ENCODE data around the gene KLHL29. TPM values are rescaled to one million over a fixed set of nuclear protein-coding genes. Genes with fewer than 3 reads are reported as not detected.

The KLHL29 gene
- total and polyA plus RNA-seq, 2 donors (not counting 3 experiments of a cell fraction or from before 2014, with no cell fraction given) = 4.6 to 12.7 TPM

DNA sequence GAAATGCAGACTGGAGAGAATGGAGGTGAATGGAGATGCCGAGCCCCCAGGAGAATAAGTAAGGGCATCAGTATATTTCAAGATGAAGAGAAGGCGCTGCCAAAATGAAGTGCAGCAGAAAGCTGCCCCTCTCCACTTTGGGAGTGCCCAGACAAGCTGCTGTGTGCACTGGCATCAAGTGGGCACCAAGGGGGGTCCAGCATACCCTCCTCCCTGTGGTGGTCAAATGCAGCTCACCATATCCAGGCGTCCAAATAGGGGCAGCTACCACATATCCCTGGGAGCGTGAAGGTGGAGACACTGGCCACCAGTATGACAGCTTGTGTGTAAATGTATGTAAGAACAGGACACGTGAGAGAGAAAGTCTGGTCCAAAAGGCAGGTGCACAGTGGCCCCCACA, 236.6 kb downstream of the KLHL29 start:
- no peak for TF ChIP-seq POLR2A (IDR thresholded peaks at IDR 0.05; ENCODE audit: low read depth, low read length)
- TF ChIP-seq MYC (IDR thresholded peaks at IDR 0.05; ENCODE audit: low read depth, low read length) = no peak
- no peak for TF ChIP-seq FOS (IDR thresholded peaks at IDR 0.05; ENCODE audit: borderline replicate concordance, insufficient read depth, low read length)
- TF ChIP-seq GATA2 (IDR thresholded peaks at IDR 0.05; ENCODE audit: insufficient read depth, insufficient read length, low read depth, low read length) = no peak
- TF ChIP-seq CTCF (IDR thresholded peaks at IDR 0.05; ENCODE audit: extremely low read depth in 1 of 2, insufficient read depth in 1 of 2, low read depth in 1 of 2, low read length in 2 of 2) = no peak
- no peak for TF ChIP-seq JUN (IDR thresholded peaks at IDR 0.05; ENCODE audit: borderline replicate concordance, insufficient read depth, insufficient read length, low read depth)
- TF ChIP-seq EZH2 (IDR thresholded peaks at IDR 0.05; ENCODE audit: borderline replicate concordance, low read depth, low read length, severe bottlenecking) = no peak
- TF ChIP-seq, protein P1, sequence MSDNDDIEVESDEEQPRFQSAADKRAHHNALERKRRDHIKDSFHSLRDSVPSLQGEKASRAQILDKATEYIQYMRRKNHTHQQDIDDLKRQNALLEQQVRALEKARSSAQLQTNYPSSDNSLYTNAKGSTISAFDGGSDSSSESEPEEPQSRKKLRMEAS (IDR thresholded peaks at IDR 0.05; ENCODE audit: insufficient read depth, insufficient read length) = no peak
- TF ChIP-seq POLR2AphosphoS5 (IDR thresholded peaks at IDR 0.05; ENCODE audit: insufficient read depth, low read depth, low read length) = no peak
- H3K27ac ChIP-seq (ENCODE audit: insufficient read depth, low read depth, low read length) = no peak overlapping the region
- no peak overlapping the region for H3K4me3 ChIP-seq (replicated peaks in 1 of 3; ENCODE audit: insufficient read depth in 1 of 3, low read depth in 1 of 3, low read length in 3 of 3)
- CTCF ChIA-PET = no interaction called here
- intact Hi-C loops (cut with micrococcal nuclease) = no loop called here
- H3K9me3 ChIP-seq (replicated peaks; ENCODE audit: control insufficient read depth, insufficient read depth, low read length) = no peaks in the 10 kb centered on the region
- DNase-seq (ENCODE audit: low read depth, low spot score) (no peak), FAIRE-seq (no peak)
- no peaks in the 10 kb centered on the region for H4K20me1 ChIP-seq (replicated peaks; ENCODE audit: control insufficient read depth, extremely low read depth, insufficient read depth, low read length)
- no TSS peak for BruUV-seq (replicated peaks)
- no peaks in the 10 kb centered on the region for H3K4me1 ChIP-seq (ENCODE audit: control insufficient read depth, extremely low read depth, insufficient read depth, low read length)
- dilution Hi-C loops (cut with MboI; ENCODE audit: extremely low pct_ligation_motif_present, low sequenced_read_pairs) = no loop called here
- no peaks in the 10 kb centered on the region for H3K79me2 ChIP-seq (ENCODE audit: control insufficient read depth, insufficient read depth, low read length)
- H3K9me1 ChIP-seq (replicated peaks; ENCODE audit: control insufficient read depth, extremely low read depth, insufficient read depth, low read length) = no peaks in the 10 kb centered on the region
- no peak overlapping the region for H2AFZ ChIP-seq (ENCODE audit: low read depth, low read length)
- no peaks in the 10 kb centered on the region for H3K36me3 ChIP-seq (ENCODE audit: control insufficient read depth in 2 of 2, extremely low read depth in 1 of 2, insufficient read depth in 2 of 2, low read length in 2 of 2)
- no peaks in the 10 kb centered on the region for H3K27me3 ChIP-seq (ENCODE audit: control insufficient read depth in 2 of 2, insufficient read depth in 2 of 2, low read length in 2 of 2)
- POLR2A ChIA-PET = no interaction called here
- H3K4me2 ChIP-seq (ENCODE audit: insufficient read depth, low read length) = no peak overlapping the region
- H3K9ac ChIP-seq (replicated peaks; ENCODE audit: extremely low read depth, insufficient read depth, low read length) = no peak overlapping the region

All from endothelial cell of umbilical vein (primary cell).